Uterus (tissue), 4 donors: ENCODE data around the gene POLRMT. TPM values are rescaled to one million over a fixed set of nuclear protein-coding genes. Genes with fewer than 3 reads are reported as not detected.

Experiments
- DNase-seq, 2 donors: peaks; one replicate each; pipeline ENCODE4 v3.0.0-alpha.2; 2019 to 2020
- H3K27ac ChIP-seq, 2 donors: fragments of 200-600 bp; sonication (generic); 1 replicate in 1 of 2; 2 replicates in 1 of 2; pipeline ENCODE4 v1.5.1; 2016 to 2018
- H3K27me3 ChIP-seq, 2 donors: fragments of 200-600 bp; sonication (generic); one replicate each; pipeline ENCODE4 v1.5.1; 2018 to 2019; ENCODE audit warnings: control low read depth in 1 of 2
- H3K36me3 ChIP-seq, 2 donors: fragments of 200-600 bp; sonication (generic); one replicate each; pipeline ENCODE4 v1.5.1; 2019; ENCODE audit warnings: control low read depth in 1 of 2
- H3K4me1 ChIP-seq, 2 donors: fragments of 200-600 bp; sonication (generic); one replicate each; pipeline ENCODE4 v1.5.1; 2018 to 2019; ENCODE audit warnings: control low read depth in 1 of 2
- H3K4me3 ChIP-seq, 2 donors: fragments of 200-600 bp; sonication (generic); 1 replicate in 1 of 2; 2 replicates in 1 of 2; pipeline ENCODE4 v1.5.1; 2018 to 2019; ENCODE audit warnings: mild to moderate bottlenecking in 1 of 2
- H3K9me3 ChIP-seq, 2 donors: fragments of 200-600 bp; sonication (generic); one replicate each; pipeline ENCODE4 v1.5.1; 2019; ENCODE audit warnings: control low read depth in 1 of 2
- CTCF ChIP-seq, 4 experiments: fragments of 200-600 bp in 2 of 4; fragments of 450-650 bp in 2 of 4; sonication (generic) in 2 of 4; IDR thresholded peaks; one replicate each; pipeline ENCODE4 v1.5.1; 2016 to 2019; ENCODE audit warnings: antibody characterized with exemption in 4 of 4, mild to moderate bottlenecking in 2 of 4, moderate library complexity in 1 of 4
- POLR2A ChIP-seq, 2 donors: fragments of 450-650 bp; IDR thresholded peaks; one replicate each; pipeline ENCODE4 v1.6.1; 2016; ENCODE audit warnings: antibody characterized with exemption in 2 of 2, mild to moderate bottlenecking in 1 of 2, moderate library complexity in 1 of 2
- intact Hi-C: fragments of 100-400 bp; cut with DNase I; formaldehyde crosslinking; loops from one replicate; pipeline ENCODE4 v1.15.1; 2023; ENCODE audit warnings: low total_unique reads
- total RNA-seq, 4 donors: library from RNA; depleted of rRNA in 3 of 4; stranded (reverse); fragments of >200 nt in 3 of 4; gene quantifications; one replicate each; pipeline versions ENCODE4 v1.1.0 to v1.2.4, GENCODE V29; 2014 to 2023
- donor health status: DM: yes; HTN: yes; CAD: no.

The POLRMT gene
- total RNA-seq, 4 donors from 2014 or later, result 10.5 to 42.0 (median 24.1) TPM

GRCh38 chr19:593505-593904 is 39.8 kb downstream of the POLRMT start:
- Histone ChIP-seq H3K4me3 (no peak overlapping the region), H3K27me3 (peaks cover 14 to 16% of the 10 kb centered on the region in 2 donors), H3K4me1 (peaks cover 0 to 14% of the 10 kb centered on the region in 2 donors), H3K27ac (no peak overlapping the region), H3K36me3 (no peaks in the 10 kb centered on the region), H3K9me3 (no peaks in the 10 kb centered on the region)
- intact Hi-C loops, result no loop called here
- TF ChIP-seq CTCF (IDR thresholded peaks at IDR 0.05) (no peak), POLR2A (IDR thresholded peaks at IDR 0.05) (no peak)
- DNase-seq, result no peak

GRCh38 chr19:593055-593454 is 40.3 kb downstream of the POLRMT start:
- Histone ChIP-seq H3K27me3 (peaks cover 16 to 19% of the 10 kb centered on the region in 2 donors), H3K4me3 (no peak overlapping the region)
- intact Hi-C loops, result no loop called here

GRCh38 chr19:592101-592500 is 41.2 kb downstream of the POLRMT start:
- peaks cover 16 to 21% of the 10 kb centered on the region in 2 donors for H3K27me3 ChIP-seq
- DNase-seq, result no peak
- no peaks in the 10 kb centered on the region for H3K36me3 ChIP-seq
- H3K9me3 ChIP-seq, result no peaks in the 10 kb centered on the region
- no peak overlapping the region for H3K4me3 ChIP-seq
- intact Hi-C loops, result no loop called here
- H3K27ac ChIP-seq, result no peak overlapping the region
- TF ChIP-seq POLR2A (IDR thresholded peaks at IDR 0.05) (no peak), CTCF (IDR thresholded peaks at IDR 0.05) (no peak)
- peaks cover 0 to 14% of the 10 kb centered on the region in 2 donors for H3K4me1 ChIP-seq

More at GRCh38 chr19:593055-593454, 40.3 kb downstream of the POLRMT start:
- Histone ChIP-seq H3K27ac (no peak overlapping the region), H3K36me3 (no peaks in the 10 kb centered on the region), H3K4me1 (peaks cover 0 to 14% of the 10 kb centered on the region in 2 donors), H3K9me3 (no peaks in the 10 kb centered on the region)
- TF ChIP-seq CTCF (IDR thresholded peaks at IDR 0.05), result no peak
- no peak for TF ChIP-seq POLR2A (IDR thresholded peaks at IDR 0.05)
- no peak for DNase-seq

- intact Hi-C loops, result no loop called here
- peak in 1 of 2 donors; percentile 38 for DNase-seq
- no peak overlapping the region for H3K4me3 ChIP-seq
- peaks cover 16 to 21% of the 10 kb centered on the region in 2 donors for H3K27me3 ChIP-seq
- TF ChIP-seq CTCF (IDR thresholded peaks at IDR 0.05) (no peak), POLR2A (IDR thresholded peaks at IDR 0.05) (no peak)
- H3K27ac ChIP-seq, result no peak overlapping the region
- H3K9me3 ChIP-seq, result no peaks in the 10 kb centered on the region
- peaks cover 0 to 14% of the 10 kb centered on the region in 2 donors for H3K4me1 ChIP-seq
- H3K36me3 ChIP-seq, result no peaks in the 10 kb centered on the region
Measured at GRCh38 chr19:591099-591958, 42.0 kb downstream of the POLRMT start.

GRCh38 chr19:590750-591098 is 42.6 kb downstream of the POLRMT start:
- intact Hi-C loops, result no loop called here
- Histone ChIP-seq H3K9me3 (no peaks in the 10 kb centered on the region), H3K36me3 (no peaks in the 10 kb centered on the region), H3K4me3 (no peak overlapping the region), H3K27me3 (peaks cover 16 to 21% of the 10 kb centered on the region in 2 donors), H3K4me1 (peaks cover 0 to 14% of the 10 kb centered on the region in 2 donors), H3K27ac (no peak overlapping the region)
- TF ChIP-seq POLR2A (IDR thresholded peaks at IDR 0.05) (no peak), CTCF (IDR thresholded peaks at IDR 0.05) (no peak)
- DNase-seq, result no peak
